GM18526 (cell line): ENCODE data around the gene PES1.

ENCODE experiments used
- POLR2A ChIP-seq: IDR thresholded peaks from 3 replicates; pipeline ENCODE4 v1.6.1; 2011; ENCODE audit not compliant: insufficient read length; ENCODE audit errors: extremely low read depth

Gene PES1

DNA sequence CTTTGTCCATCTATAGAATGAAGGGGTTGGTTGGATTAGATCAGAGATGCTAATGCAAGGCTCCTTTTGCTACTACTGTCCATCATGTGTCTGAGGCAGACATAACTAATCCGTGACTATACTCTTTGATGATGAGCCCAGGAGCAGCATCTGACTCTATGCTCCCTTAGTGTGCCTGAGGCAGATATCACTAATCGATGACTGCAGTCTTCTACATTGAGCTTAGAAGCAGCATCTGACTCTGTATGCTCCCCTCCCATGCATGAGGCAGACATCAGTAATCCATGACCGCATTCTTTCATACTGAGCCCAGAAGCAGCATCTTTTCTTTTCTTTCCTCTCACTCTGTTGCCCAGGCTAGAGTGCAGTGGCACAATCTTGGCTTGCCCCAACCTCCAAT, 19.5 kb upstream of the PES1 start:
- TF ChIP-seq POLR2A, result no peak

DNA sequence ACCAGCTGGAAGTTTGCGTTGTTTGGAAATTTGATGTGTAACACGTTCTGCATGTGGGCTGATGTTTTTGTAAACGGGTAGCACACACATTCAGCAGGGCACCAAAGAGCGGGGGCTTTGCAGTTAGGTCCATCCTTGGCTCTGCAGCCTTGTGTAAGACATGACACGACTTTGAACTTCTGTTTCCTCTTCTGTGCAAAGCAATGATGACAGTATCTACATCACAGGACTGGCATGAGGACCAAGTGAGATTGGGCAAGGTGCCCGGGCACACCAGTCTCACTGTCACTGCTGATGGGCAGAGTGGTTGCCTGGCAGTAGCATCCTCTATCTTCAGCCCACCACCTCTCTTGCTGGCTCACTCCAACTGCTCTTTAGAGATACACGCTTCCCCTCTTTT, 18.6 kb upstream of the PES1 start:
- no peak for TF ChIP-seq POLR2A

DNA sequence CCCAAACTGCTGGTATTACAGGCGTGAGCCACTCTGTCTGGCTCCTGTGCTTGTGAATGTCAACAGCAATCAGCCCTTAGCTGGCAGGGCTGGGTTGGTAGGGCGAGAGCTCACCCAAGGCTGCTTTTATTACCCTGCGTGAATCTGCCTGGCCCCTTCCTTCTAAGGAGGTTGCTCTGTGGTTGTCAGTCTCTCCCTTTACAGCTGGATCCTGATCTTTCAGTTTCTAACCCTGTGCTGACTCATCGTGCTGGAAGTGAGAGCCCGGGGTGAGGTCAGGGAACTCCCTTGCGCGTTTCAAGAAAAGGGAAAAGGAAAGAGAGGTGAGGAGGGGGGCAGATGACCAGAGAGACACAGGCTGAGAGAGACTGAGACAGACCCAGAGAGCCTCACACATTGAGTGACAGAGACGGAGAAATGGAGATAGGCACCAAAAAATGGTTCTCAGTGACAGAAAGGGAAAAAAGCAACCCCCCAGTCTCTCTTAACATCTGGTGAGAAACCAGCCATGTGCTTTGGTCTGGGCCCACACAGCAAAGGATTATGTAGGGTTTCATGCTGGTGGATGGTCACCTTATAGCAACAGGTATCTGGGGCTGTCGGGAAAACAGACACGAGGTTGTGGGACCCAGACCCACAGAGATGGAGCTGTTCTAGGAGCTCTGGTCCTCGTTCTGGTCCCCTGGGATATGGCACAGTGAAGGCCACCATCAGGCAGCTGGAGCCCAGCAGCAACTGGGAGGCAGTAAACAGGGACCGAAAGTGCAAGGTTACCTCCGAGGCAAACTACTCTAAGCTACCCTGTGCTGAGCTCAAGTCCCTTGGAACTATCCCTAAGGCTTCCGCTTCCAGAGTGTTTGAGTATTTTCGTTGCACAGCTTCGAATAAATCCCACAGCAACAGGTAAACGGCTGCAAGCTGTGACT, 17.8 kb upstream of the PES1 start:
- TF ChIP-seq POLR2A, result no peak

DNA sequence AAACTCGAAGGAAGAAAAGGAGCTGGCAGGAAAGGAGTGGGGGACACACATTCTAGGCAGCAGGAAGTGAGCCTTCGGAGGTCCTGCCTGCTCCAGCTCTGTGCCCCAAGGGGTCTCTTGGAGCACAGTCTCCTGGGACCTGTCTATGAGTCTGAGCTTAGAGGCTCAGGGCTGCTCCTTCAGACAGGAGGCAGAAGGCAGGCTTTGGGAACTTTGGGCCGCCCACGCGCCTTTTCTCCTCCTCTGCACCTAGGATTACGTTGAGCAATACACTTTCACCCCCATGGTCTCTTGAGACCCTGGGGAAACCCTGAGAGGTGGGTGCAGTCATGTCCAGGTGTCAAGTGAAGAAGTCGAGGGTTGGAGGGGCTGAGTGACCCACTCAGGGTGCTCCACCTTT, 16.2 kb upstream of the PES1 start:
- no peak for TF ChIP-seq POLR2A

DNA sequence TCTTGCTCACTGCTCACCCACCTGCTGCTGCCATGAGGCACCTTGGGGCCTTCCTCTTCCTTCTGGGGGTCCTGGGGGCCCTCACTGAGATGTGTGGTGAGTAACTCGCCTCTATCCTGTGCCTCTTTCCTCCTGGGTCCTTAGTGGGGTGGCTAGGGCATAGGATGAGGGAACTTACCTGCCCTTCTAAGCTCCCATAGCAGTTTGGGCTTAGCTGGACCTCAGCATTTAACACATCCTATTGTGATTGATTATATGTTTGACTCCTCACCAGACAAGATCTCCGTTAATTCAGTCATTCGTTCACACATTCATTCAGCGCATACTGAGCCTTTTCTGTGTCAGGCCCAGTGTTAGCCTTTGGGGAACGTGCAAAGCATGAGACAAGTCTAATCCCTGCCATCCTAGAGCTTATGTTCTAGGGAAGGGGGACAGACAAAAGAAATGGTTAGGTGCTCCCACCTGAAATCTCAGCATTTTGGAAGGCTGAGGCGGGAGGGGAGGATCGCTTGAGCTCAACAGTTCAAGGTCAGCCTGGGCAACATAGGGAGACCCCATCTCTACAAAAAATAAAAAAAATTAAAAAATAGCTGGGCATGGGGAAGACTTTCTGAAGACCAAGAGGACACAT, 15.7 kb upstream of the PES1 start:
- no peak for TF ChIP-seq POLR2A

DNA sequence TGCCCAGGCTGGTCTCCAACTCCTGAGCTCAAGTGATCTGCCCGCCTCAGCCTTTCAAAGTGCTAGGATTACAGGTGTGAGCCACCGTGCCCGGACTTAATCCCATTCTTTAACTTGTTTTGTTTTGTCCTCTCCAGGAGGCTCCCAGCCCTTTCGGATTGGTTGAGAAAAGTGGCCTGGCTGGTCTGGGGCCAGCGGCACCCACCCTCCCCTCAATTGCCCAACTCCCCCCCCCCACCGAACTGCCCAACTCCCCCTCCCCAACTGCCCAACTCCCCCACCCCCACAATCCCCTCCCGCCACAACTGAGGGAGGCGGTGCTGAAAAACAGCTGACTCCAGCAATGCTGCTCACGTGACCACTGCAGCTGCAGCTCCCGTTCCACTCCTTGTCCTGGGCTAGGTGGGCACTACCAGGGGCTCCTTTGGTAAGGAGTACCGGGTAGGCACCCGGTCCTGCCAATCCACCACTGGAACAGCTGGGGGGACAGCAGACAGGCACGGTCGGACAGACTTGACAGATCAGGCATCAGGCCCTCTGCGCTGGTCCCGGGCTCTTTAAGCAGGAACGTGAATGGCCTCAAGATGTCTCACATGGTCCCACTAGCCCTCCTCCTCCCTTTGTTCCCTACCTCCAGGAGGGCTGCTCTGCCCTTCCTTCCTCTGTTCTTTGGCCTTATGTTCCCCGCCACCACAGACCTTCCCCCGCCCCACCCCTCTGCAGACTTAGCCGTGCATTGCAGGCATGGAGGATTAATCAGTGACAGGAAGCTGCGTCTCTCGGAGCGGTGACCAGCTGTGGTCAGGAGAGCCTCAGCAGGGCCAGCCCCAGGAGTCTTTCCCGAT, 15.0 kb upstream of the PES1 start, which contains the start of gene TCN2:
Gene TCN2, plus strand, starts transcription at position 720 of the 845 bp plus-strand sequence. CDS start 158 bp downstream, outside the sequence.
- TF ChIP-seq POLR2A, result peak; percentile 21

DNA sequence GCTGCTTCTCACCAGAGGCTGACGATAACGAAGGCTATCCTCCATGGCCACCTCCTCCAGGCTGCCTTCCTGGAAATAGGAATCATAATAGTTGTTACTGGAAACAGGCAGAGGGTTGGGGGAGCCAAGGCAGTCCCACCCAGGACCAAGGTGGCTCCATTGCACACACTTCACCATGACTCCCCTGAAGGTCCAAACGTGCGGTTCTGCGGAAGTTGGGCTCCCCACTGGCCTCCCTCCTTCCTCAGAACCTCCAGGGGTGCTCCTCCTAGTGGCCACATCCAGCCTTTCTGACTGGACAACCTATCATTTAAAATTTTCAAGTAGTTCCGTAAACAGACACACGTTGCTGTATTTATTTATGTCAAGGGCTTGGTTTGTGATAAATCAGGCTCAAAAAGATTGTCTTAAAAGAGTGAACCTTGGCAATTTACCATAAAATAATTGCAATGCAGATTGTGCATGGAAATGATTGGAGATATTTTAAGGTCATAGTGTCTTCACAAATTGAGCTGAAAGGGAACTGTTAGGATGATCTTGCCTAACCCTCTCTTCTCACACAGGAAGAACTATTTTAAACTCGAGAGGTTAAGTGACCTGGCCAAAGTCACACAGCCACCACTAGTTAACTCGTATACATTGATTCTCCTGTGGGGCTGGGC, 13.9 kb upstream of the PES1 start:
- TF ChIP-seq POLR2A, result no peak

DNA sequence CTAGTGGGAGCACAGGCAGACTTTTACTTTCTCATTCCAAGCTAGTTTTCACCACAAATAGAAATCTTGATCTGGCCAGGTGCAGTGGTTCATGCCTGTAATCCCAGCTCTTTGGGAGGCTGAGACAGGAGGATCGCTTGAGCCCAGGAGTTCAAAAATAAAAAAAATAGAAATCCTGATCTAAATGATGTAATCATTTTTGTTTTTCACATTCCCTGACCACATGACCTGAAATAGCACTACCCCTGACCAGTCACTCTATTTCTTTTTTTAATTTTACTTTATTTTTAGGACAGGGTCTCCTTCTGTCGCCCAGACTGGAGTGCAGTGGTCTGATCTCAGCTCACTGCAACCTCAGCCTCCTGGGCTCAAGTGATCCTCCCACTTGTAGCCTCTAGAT, 13.0 kb upstream of the PES1 start:
- TF ChIP-seq POLR2A, result no peak

DNA sequence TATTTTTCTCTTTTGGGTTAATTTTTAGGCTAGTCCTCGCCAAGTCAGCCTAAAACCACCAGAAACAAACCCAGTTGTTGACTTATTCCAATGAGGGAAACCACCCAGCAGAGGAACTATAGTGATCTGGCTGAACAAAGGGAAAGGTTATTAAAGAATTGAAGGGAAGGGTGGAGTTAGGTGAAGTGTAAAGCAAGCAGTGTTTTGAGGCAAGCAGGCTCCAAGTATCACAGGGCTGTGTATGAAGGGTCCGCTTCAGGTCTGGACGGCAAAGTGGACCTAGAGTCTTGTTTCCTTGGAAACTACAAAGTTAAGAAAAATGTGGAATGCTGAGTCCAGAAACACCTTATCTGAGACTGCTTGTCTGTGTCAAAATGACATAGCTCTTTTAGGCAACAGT, 12.1 kb upstream of the PES1 start:
- TF ChIP-seq POLR2A, result no peak

DNA sequence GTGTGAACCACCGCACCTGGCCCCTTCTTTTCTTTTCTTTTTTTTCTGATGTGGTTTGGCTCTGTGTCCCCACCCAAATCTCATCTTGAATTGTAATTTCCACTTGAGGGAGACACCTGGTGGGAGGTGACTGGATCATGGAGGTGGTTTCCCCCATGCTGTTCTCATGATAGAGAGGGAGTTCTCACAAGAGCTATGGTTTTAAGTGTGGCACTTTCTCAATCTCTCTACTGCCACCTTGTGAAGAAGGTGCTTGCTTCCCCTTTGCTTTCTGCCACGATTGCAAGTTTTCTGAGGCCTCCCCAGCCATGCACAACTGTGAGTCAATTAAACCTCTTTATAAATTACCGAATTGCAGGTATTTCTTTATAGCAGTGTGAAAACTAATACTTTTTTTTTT, 10.3 kb upstream of the PES1 start:
- TF ChIP-seq POLR2A, result no peak

DNA sequence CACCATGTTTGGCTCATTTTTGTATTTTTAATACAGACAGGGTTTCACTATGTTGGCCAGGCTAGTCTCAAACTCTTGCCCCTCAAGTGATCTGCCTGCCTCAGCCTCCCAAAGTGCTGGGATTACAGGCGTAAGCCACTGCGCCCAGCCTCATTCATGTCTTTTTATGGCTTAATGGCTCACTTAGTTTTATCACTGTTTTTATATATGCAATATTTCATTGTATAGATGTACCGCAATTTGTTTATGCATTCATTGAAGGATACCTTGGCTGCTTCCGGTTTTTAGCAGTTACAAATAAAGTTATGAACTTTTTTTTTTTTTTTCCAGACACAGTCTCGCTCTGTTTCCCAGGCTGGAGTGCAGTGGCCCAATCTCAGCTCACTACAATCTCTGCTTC, 9.8 kb upstream of the PES1 start:
- no peak for TF ChIP-seq POLR2A

DNA sequence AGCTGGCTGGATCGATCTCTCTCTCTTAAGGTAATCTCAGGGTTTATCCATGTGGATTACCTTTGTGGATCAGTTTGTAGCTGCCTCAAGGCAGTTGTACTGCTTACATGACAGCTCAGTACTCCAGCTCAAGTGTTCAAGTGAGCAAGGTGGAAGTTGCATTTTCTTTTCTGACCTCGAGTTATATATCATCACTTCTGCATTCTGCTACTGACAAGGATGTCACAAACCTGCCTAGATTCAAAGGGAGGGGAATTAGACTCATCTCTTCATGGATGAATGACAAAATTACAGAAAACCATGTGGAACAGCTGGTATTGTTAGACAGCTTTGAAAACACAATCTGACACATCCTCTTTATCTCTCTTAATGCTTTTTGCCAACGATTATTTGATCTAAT, 9.2 kb upstream of the PES1 start:
- TF ChIP-seq POLR2A, result no peak

DNA sequence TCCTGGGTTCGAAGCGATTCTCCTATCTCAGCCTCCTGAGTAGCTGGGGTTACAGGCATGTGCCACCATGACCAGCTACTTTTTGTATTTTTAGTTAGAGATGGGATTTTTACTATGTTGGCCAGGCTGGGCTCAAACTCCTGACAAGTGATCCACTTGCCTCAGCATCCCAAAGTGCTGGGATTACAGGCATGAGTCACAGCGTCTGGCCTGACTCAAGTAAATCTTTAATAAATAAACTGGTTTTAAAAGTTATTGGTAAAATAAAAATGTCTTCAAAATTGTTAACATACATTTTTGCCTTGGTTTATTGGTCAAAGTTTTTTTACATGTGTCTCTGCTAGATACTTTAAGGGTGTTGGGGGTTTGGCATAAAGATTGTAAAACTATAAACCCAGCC, 7.3 kb upstream of the PES1 start:
- TF ChIP-seq POLR2A, result no peak

DNA sequence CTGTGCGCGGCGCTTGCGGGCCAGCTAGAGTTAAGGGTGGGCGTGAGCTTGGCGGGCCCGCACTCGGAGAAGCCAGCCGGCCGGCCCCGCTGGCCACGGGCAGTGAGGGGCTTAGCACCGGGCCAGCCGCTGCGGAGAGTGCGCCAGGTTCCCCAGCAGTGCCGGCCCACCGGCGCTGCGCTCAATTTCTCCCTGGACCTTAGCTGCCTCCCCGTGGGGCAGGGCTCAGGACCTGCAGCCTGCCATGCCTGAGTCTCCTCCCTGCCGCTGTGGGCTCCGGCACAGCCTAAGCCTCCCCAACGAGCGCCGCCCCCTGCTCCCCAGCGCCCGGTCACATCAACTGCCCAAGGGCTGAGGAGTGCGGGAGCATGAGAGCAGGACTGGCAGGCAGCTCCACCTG, 5.2 kb upstream of the PES1 start:
- no peak for TF ChIP-seq POLR2A

DNA sequence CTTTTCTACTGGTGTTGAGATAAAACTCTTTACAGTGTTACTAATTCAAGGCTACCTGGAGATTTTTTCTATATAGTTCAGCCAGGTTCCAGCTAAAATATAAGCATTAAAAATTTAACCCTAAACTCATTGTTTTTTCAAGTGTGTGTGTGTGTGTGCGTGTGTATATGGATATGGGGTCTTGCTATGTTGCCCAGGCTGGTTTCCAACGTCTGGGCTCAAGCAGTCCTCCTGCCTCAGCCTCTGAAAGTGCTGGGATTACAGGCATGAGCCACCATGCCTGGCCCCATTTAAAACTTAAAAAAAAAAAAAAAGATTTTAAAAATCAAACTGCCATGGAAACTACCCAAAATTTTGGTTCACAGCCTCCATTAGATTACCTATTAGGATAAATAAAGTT, 4.5 kb upstream of the PES1 start:
- no peak for TF ChIP-seq POLR2A

DNA sequence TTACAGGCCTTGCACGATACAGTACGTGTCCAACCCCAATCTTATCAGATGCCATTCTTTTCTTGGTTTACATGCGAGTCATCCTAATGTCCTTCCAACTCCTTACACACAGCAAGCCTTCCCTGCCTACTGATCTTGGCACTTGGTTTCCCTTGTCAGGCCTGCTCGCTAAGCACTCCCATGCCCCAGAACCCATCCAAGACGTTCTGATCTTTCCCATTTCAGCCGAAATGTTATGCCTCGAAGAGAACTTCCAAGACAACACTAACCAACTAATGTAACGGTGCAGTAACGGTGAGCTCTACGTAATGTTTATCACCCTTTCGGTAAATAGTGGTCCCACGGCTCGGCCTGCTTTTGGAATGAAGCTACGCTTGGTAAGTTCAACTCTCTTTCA, 521 bp downstream of the PES1 start:
- TF ChIP-seq POLR2A, result no peak

DNA sequence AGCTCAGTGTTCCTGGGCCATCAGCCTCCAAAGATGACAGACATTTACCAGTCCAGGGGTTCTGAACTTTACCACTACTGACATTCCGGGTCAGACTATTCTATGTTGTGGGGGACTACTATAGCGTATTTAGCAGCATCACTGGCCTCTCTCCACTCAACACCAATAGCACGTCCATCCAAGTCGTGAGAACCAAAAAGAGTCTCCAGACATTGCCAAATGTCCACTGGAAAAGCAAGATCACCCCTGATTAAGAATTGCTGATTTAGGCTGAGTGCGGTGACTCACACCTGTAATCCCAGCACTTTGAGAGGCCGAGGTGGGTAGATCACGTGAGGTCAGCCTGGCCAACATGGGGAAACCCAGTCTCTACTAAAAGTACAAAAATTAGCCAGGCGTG, 5.3 kb downstream of the PES1 start:
- no peak for TF ChIP-seq POLR2A
